VCaP (cell line): ENCODE measurements around the gene MLLT6.

Source experiments
- H3K27ac ChIP-seq: fragments of 450-650 bp; 2 replicates; pipeline ENCODE4 v1.5.1; 2017
- CTCF ChIP-seq: fragments of 450-650 bp; conservative IDR thresholded peaks from 2 replicates; pipeline ENCODE4 v1.5.1; 2017; ENCODE audit warnings: mild to moderate bottlenecking, moderate library complexity

The MLLT6 gene

GRCh38 chr17:38704606-38705522 lies at the start of gene MLLT6:
Gene MLLT6 (plus strand): TSS chr17:38705273. CDS start chr17:38705633, 360 bp downstream.
- H3K27ac ChIP-seq, result peak within 1 kb of the TSS; percentile 94
- no peak for TF ChIP-seq CTCF

GRCh38 chr17:38656959-38657823 lies 47.9 kb upstream of the MLLT6 start:
- no peak overlapping the region for H3K27ac ChIP-seq
- TF ChIP-seq CTCF, result no peak

GRCh38 chr17:38657824-38658740 lies 47.0 kb upstream of the MLLT6 start:
- TF ChIP-seq CTCF, result no peak
- no peak overlapping the region for H3K27ac ChIP-seq

- no peak for TF ChIP-seq CTCF
- no peak overlapping the region for H3K27ac ChIP-seq
These were observed 46.2 kb upstream of the MLLT6 start for GRCh38 chr17:38658741-38659345.

GRCh38 chr17:38659415-38659814 lies 45.7 kb upstream of the MLLT6 start:
- no peak overlapping the region for H3K27ac ChIP-seq
- no peak for TF ChIP-seq CTCF

- H3K27ac ChIP-seq, result no peak overlapping the region
- TF ChIP-seq CTCF, result no peak
These were observed 44.7 kb upstream of the MLLT6 start for GRCh38 chr17:38660097-38661025.
